Activated CD4-positive, alpha-beta T cell treated with anti-CD3 and anti-CD28 coated beads, Interleukin-2, Interleukin-6, amounts not matched to agents 100 ng/mL and 50 ng/mL, durations not matched to agents 16 hours and 8 hours (primary cell): Measurements from ENCODE around the gene SNTG2.
"Not testable (repeated sequence)": the region's sequence is repeated elsewhere in the genome, so short reads cannot be mapped to it uniquely, and the experiment has no call there.

Source experiments
- DNase-seq: peaks from one replicate; pipeline ENCODE4 v3.0.0-alpha.2; 2020

Gene SNTG2

GRCh38 chr2:1209246-1209645, 258.6 kb downstream of the SNTG2 start:
- no peak for DNase-seq

DNA sequence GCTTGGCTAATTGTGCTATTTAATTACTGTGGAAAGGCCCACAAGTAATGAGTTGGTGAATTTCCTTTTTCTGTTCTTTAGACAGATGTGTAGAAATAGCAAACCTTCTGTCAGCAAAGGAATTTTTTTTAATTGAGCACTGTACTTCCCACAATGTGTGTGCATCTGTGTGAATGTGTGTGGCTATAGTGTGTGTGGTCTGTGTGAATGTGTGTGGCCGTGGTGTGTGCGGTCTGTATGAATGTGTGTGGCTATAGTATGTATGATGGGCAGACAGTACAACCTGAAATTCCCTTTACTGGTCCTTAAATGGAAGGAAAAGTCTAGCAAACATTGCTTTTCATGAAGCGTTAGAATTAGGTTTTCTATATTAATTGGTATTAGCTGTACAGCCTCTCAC, 259.1 kb downstream of the SNTG2 start:
- no peak for DNase-seq

DNA sequence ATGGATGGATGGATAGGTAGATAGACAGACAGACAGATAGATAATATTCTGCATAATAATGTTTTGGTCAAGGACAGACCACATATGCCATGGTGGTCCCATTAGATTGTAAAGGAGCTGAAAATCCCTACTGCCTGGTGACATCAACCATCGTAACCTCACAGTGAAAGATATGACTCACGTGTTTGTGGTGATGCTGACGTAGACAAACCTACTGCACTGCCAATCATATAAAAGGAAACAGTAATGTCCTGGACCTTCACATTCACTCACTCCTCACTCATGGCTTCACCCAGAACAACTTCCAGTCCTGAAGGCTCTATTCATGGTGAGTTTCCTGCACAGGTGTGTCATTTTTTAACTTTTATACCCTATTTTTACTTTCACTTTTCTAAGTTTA, 259.7 kb downstream of the SNTG2 start:
- DNase-seq, result peak; percentile 16

DNA sequence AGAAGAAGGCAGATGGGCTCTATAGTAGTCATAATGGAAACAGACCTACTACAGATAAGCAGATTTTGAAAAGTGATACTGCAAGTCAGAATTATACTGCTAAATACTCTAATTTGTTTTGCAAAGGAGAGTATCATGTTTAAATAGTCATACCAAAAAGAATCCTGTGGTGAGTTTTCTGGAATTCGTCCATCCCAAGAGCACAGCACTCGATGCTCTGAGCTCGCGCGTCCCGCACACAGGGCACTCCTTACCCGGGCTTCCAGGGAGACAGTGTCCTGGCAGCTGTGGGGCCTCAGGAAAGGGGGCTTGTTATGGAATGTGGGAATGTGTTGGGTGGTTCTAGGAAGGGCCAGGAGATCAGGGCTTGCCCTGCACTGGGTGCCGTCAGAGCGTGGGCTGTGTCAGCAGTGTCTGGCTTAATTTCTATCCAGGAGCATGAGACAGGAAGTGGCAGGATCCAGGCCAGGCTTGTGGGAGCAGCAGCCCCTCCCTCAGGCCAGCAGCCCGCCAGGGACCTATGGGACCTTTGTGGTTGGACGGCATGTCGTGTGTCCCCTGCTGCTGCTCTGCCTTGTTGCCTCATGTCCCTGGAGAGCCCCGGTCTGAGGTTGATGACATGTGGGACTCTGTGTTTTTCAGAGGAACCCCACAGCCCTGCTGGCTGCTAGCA, 269.4 kb downstream of the SNTG2 start:
- DNase-seq, result no peak

GRCh38 chr2:1222056-1222455, 271.4 kb downstream of the SNTG2 start:
- DNase-seq, result no peak

DNA sequence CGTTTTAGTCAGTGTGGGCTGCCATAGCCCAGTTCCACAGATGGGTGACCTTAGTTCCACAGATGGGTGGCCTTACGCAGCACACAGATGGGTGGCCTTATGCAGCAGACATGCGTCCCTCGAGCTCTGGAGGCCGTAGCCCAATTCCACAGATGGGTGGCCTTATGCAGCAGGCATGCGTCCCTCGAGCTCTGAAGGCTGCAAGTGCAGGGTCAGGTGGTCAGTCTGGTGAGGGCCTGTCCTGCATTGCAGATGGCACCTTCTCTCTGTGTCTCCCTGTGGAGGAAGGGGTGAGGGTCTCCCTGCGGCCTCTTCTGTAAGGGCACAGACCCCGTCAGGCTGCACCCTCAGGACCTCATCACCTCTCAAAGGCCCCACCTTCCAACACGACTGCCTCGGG, 273.1 kb downstream of the SNTG2 start:
- no peak for DNase-seq

- DNase-seq, result no peak
Observed at GRCh38 chr2:1224901-1225300, 274.3 kb downstream of the SNTG2 start.

DNA sequence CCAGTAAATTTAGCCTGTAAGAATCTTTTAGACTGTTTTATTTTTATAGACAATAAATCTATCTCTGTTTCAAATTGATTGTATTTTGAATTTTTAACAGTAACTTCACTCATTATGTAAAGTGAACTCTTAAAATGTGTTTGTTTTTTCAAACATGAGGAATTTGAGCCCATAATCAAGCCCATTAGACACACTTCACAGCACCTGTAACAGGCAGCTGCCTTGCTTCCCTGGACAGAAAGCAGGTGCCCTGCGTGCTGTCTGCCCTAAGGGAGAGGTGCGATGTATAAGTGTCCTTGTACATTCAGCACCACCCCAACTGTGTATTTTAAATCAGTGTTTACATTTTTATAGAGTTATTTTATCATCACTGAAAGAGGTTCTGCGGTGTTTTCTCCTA, 276.1 kb downstream of the SNTG2 start:
- no peak for DNase-seq

- DNase-seq, result no peak
Observed at GRCh38 chr2:1227274-1227900, 276.7 kb downstream of the SNTG2 start.

DNA sequence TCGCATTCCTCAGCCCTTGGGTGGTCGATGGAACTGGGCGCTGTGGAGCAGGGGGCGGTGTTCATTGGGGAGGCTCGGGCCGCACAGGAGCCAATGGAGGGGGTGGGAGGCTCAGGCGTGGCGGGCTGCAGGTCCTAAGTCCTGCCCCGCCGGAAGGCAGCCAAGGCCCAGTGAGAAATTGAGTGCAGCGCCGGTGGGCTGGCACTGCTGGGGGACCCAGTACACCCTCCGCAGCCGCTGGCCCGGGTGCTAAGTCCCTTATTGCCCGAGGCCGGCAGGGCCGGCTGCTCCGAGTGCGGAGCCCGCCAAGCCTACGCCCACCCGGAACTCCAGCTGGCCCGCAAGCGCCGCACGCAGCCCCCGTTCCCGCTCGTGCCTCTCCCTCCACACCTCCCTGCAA, 278.9 kb downstream of the SNTG2 start:
- not testable (repeated sequence) for DNase-seq

- no peak for DNase-seq
Observed at GRCh38 chr2:1230155-1230893, 279.7 kb downstream of the SNTG2 start.

DNA sequence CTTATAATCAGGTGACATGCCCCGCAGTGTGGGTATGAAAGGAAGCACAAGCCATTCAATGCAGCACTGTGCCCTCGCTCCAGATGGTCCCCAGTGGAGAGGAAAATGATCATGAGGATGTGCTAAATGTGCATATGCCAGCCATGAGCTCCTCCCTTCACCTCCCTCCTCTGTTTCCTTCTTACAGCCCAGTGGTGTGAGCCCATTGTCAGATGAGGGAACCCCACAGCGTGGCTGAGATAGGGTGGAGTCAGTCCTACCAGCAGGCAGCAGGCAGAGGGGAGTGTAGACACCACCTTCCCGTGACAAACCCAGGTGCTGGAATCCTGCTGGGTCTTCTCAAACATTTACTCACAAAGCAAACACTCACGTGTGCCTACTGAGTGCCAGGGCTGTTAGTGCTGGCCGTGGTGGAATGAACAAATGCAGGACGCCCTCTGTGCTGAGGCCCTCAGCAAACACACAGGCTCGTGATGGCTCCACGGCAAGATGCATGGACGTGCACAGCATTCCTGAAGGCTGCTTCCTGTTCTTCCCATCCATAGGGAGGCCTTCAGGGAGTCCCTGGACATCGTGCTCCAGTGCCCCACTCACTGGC, 280.9 kb downstream of the SNTG2 start:
- no peak for DNase-seq

- DNase-seq, result no peak
Observed at GRCh38 chr2:1233281-1233680, 282.6 kb downstream of the SNTG2 start.

- DNase-seq, result no peak
Observed at GRCh38 chr2:1234731-1235308, 284.2 kb downstream of the SNTG2 start.

- DNase-seq, result no peak
Observed at GRCh38 chr2:1235806-1236205, 285.2 kb downstream of the SNTG2 start.

- no peak for DNase-seq
Observed at GRCh38 chr2:1236606-1237005, 286.0 kb downstream of the SNTG2 start.

GRCh38 chr2:1237783-1238182, 287.1 kb downstream of the SNTG2 start:
- no peak for DNase-seq

DNA sequence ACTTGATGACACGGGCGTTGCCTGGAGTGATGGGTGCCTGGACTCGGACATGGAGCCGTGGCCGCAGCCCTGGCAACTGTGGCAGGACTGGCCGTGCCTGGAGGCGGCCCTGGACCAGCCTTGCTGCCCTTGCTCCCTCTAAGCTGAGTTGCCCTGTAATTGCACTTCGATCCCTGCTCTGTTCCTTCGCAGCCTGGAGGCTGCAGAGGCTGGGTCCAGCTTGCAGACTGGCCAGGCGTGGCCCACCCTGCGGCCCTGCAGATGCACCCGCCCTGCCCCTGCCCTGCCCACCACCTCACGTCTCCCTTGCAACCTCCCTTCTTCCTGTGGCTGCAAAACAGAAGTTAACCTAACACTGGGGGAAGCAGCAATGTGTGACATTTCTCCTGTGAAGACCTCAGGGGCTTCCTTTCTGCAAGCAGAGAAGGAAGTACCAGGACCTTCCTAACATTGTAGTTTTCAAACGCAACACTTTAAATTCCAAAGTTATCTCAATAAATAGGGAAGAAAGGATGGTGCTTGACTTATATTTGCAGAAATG, 288.0 kb downstream of the SNTG2 start:
- DNase-seq, result no peak

DNA sequence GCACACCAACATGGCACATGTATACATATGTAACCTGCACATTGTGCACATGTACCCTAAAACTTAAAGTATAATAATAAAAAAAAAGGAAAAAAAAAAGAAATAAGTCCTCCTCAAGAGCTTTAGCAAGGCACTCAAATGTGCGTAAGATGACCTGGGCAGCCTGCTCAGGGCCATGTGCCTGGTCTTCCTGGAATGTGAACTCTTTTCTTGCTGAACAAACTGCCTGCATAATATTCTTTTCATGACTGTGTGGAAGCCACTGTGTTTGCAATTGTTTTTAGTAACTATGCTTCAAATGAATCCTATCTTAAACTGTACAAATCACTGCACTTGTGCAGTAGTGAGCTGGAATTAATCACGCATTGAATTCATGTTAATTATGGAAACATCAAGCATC, 294.5 kb downstream of the SNTG2 start:
- no peak for DNase-seq

DNA sequence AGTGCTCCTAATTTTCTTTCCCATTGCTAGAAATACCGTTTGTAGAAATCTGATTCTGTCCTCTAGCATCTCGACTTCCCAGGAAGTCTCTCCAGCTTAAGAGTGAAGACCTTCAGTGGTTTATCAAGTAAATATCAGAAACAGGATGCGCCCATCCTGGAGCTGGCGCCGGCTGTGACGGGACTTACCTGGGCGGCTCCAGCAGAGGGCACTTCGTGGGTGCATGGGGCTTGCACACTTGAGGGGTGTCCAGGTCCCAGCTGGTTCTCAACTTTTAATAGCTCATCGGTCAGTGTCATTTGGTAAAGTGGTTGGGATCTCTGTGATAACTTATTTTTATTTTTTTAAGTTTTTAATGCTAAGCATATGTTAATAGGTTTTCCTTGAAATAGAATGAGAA, 295.6 kb downstream of the SNTG2 start:
- DNase-seq, result no peak

GRCh38 chr2:1246991-1247390, 296.3 kb downstream of the SNTG2 start:
- no peak for DNase-seq

DNA sequence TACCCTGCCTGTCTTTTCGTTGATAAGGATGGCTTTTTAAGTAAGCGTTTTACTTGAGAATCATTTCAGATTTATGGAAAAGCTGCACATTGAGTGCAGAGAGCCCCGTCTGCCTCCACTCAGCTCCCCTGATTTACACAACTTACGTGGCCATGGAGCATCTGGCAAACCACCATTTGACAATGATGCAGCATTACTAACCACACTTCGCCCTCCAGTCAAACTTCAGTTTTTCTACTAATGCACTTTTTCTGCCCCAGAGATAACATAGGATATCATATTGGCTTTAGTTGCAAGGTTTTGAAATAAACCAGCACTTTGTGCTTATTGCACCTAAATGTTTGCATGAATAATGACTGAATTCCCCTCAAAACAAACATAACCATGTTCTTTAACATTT, 297.5 kb downstream of the SNTG2 start:
- no peak for DNase-seq
